Epithelial cell of proximal tubule (primary cell): ENCODE measurements around the gene LAMB4. TPM values are rescaled to one million over a fixed set of nuclear protein-coding genes. Genes with fewer than 3 reads are reported as not detected.

ENCODE experiments used
- DNase-seq: peaks from one replicate; pipeline ENCODE4 v3.0.0-alpha.2; 2011; ENCODE audit warnings: low read depth
- H3K4me3 ChIP-seq: 2 replicates; pipeline ENCODE4 v1.5.1; 2011; ENCODE audit warnings: low read depth, mild to moderate bottlenecking, low read length
- total RNA-seq: library from RNA; depleted of rRNA; stranded (reverse); fragments of >200 nt; gene quantifications from 2 replicates; pipeline ENCODE4 v1.2.3, GENCODE V29; 2015
- TF ChIP-seq, protein P1 (sequence below): conservative IDR thresholded peaks from 2 replicates; pipeline ENCODE4 v1.5.1; 2012; ENCODE audit warnings: low read depth, mild to moderate bottlenecking, low read length

Gene LAMB4
- total RNA-seq, 1 donor from 2014 or later, result 0.46 TPM

DNA sequence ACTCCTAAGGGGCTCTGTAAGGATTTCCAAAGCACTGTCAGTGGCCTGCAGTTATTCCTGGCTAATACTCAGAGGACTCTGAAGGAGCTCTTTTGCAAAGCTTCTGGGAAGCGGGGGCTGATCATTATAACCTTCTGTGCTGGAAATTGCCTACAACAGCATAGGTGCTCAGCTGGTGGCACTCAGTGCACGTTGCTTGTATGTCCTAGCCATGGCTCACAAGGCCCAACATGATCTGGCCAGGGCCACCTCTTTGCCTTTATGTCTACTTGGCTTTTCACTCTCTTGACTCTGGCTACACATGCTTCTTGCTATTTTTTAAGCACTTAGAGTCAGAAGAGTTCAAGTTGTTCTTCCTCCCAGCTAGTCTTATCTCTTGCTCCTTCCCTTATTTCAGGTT lies 17.5 kb downstream of the LAMB4 start:
- no peak overlapping the region for H3K4me3 ChIP-seq
- DNase-seq, result no peak
- TF ChIP-seq, protein P1, sequence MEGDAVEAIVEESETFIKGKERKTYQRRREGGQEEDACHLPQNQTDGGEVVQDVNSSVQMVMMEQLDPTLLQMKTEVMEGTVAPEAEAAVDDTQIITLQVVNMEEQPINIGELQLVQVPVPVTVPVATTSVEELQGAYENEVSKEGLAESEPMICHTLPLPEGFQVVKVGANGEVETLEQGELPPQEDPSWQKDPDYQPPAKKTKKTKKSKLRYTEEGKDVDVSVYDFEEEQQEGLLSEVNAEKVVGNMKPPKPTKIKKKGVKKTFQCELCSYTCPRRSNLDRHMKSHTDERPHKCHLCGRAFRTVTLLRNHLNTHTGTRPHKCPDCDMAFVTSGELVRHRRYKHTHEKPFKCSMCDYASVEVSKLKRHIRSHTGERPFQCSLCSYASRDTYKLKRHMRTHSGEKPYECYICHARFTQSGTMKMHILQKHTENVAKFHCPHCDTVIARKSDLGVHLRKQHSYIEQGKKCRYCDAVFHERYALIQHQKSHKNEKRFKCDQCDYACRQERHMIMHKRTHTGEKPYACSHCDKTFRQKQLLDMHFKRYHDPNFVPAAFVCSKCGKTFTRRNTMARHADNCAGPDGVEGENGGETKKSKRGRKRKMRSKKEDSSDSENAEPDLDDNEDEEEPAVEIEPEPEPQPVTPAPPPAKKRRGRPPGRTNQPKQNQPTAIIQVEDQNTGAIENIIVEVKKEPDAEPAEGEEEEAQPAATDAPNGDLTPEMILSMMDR, result no peak

DNA sequence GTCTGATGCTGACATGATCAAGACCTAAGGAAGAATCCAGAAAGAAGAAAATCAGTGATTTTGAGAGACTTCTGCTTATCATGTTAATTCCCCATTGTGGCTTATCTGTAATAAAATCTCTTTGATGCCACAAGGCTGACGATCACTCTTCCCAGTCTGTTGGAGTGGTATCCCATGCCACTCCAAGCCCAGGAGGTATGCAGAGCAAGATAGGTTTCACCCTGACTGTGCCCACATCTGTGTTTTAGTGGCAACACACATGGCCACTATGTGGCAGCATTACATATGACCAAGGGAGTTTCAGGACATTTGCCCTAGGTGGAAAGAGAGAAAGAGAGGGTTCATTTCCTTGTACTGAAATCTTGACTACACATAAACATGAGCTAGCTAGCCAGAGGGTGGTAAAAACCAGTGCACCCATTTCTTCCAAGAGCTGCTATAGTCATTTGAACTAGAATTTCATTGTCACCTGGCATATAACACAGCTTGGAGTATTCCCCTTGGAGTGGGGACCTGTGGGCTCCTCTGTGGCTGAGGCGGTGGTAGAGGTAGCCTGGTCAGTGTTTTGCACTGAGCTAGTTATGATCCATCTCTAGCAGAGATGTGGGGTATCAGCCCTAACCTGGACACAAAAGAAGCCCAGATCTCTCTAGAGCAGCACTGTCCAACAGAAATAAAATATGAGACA lies 20.8 kb downstream of the LAMB4 start:
- TF ChIP-seq, protein P1, result peak; percentile 68
- no peak for DNase-seq
- H3K4me3 ChIP-seq, result no peak overlapping the region

DNA sequence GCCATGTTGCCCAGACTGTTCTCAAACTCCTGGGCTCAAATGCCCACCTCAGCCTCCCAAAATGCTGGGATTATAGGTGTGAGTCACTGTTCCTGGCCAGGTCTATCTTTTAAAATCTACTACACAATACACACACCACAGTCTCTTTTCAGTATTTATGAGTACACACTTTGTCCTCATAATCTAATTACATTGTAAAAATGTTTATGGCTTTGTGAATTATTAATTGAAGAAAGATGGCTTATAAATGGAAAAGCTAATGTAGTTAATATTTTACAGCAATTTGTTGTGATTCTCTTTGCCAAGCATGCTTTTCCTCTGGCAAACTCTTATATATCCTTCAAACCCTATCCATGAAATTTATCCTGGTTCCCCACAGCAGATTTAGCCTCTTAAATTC lies 22.0 kb downstream of the LAMB4 start:
- no peak for DNase-seq
- TF ChIP-seq, protein P1, result no peak
- H3K4me3 ChIP-seq, result no peak overlapping the region

DNA sequence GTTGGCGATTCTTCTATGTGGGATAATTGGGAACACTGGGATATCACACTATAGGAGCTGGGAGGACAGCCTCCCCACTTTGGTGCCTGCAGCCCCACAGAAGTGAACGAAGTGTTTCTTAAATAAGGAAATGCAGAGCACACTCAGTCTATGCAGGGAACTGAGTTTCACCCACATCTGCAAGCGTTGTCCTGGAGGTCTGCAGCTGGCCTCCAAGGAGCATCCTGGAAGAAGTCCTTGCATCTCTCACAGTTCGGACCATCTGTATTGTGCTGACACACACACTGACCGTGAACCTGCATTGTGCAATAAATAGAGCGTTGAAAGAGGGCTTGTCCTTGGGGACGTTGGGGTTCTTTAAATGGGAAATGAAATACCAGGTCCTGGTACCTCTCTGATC lies 25.8 kb downstream of the LAMB4 start:
- DNase-seq, result no peak
- no peak overlapping the region for H3K4me3 ChIP-seq
- TF ChIP-seq, protein P1, result no peak

DNA sequence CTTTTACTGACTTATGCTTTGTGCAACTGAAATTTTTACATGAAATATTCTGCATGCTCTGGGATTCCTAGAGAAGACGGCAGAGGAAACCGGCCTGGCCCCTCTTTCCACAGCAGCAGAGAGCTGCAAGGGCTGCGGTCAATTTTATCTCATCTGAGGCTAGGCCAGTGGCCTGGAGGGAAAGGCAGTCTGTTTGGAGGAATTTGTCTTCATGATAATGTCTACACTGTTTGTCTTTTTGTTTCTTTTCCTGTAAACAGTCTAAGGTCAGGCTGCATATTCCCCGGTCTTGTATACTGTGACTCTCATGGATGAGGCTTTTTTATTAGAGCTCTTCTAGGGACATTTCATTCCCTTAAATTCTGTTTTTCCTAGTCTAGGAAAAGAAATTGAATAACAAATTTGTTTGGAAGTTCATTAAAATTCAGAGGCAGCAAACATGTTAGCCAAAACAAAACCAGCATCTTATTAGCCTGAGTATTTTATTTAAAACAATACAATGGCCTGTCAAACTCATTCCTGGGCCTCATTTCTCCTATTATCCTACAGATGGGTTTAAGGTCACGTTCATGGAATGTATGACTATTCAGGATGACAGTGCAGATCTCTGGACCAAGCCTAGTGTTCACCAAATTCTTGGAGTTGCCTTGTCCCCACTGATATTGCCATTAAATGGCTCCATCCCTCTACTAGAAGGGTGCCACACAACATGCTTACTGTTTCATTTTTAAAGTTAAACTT lies 26.4 kb downstream of the LAMB4 start:
- no peak overlapping the region for H3K4me3 ChIP-seq
- TF ChIP-seq, protein P1, result no peak
- DNase-seq, result no peak

DNA sequence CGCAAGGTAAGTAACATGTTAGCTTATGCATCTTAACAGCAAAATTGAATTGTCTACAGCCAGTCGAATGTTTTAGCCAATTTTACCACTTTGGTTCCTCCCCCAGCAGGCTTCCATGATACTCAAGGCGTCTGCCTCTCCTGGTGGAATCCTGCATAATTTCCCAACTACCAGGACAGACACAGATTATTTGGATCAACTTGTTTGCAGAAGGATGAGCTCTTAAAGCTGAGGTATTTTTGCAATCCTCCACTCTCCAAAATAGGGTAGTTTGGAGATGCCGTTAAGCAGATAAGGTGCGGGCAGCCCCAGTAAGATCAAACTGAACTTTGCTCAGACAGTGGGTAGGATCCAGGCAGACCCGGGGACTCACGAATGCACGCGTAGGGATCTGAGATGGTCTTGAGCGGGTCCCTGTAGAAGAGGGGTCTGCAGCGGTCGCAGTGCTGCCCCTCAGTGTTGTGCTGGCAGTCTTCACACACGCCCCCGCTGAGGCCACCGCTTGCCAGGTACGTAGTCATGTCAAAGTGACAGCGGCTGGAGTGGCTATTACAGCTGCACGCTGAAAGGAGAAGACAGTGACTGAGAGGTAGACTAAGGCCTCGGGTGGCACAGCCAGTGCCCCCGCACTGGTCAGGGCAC lies 27.4 kb downstream of the LAMB4 start:
- TF ChIP-seq, protein P1, result no peak
- no peak for DNase-seq
- no peak overlapping the region for H3K4me3 ChIP-seq
